ENCODE data around the gene SERTAD1. TPM values are rescaled to one million over a fixed set of nuclear protein-coding genes. Genes with fewer than 3 reads are reported as not detected.

SERTAD1 gene
- polyA plus RNA-seq, 1 of the 3 experiments (the other 2 are of a cell fraction): 10.4 TPM

- H3K27me3 ChIP-seq (ENCODE audit: insufficient read depth): no peaks in the 10 kb centered on the region
- TF ChIP-seq, protein P1, sequence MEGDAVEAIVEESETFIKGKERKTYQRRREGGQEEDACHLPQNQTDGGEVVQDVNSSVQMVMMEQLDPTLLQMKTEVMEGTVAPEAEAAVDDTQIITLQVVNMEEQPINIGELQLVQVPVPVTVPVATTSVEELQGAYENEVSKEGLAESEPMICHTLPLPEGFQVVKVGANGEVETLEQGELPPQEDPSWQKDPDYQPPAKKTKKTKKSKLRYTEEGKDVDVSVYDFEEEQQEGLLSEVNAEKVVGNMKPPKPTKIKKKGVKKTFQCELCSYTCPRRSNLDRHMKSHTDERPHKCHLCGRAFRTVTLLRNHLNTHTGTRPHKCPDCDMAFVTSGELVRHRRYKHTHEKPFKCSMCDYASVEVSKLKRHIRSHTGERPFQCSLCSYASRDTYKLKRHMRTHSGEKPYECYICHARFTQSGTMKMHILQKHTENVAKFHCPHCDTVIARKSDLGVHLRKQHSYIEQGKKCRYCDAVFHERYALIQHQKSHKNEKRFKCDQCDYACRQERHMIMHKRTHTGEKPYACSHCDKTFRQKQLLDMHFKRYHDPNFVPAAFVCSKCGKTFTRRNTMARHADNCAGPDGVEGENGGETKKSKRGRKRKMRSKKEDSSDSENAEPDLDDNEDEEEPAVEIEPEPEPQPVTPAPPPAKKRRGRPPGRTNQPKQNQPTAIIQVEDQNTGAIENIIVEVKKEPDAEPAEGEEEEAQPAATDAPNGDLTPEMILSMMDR (IDR thresholded peaks at IDR 0.05): no peak
- TF ChIP-seq MEF2A (IDR thresholded peaks at IDR 0.05; ENCODE audit: borderline replicate concordance, low read depth): no peak
- TF ChIP-seq PBX3 (IDR thresholded peaks at IDR 0.05): no peak
- TF ChIP-seq TEAD4 (IDR thresholded peaks at IDR 0.05; ENCODE audit: borderline replicate concordance, insufficient read depth): no peak
- no peak for TF ChIP-seq GABPA (IDR thresholded peaks at IDR 0.05; ENCODE audit: low read depth)
- no peak for TF ChIP-seq EZH2phosphoT487 (IDR thresholded peaks at IDR 0.05; ENCODE audit: borderline replicate concordance, low read depth)
- no peak for TF ChIP-seq RCOR1 (IDR thresholded peaks at IDR 0.05; ENCODE audit: low read length)
- H2AFZ ChIP-seq (ENCODE audit: low read depth): no peak overlapping the region
- peak overlapping the region; percentile 86; the same call in 1 of the 2 replicates for H3K4me2 ChIP-seq
- H3K9me3 ChIP-seq: no peaks in the 10 kb centered on the region
- H3K79me2 ChIP-seq (ENCODE audit: insufficient read depth): peaks cover 44% of the 10 kb centered on the region
- no peaks in the 10 kb centered on the region for H3K9me2 ChIP-seq
- peaks cover 21 to 26% of the 10 kb centered on the region in 2 experiments for H3K36me3 ChIP-seq (replicated peaks in 1 of 2; ENCODE audit: control insufficient read depth in 1 of 2, insufficient read depth in 2 of 2, low read length in 1 of 2)
- H3K4me1 ChIP-seq (ENCODE audit: control insufficient read depth in 1 of 2, insufficient read depth in 2 of 2, low read depth in 1 of 2, low read length in 1 of 2): peaks cover 5 to 8% of the 10 kb centered on the region in 2 experiments; a peak in 2 of 4 replicates
- peaks cover 13% of the 10 kb centered on the region for H3F3A ChIP-seq (replicated peaks; ENCODE audit: insufficient read depth)
- peaks cover 32% of the 10 kb centered on the region for H4K20me1 ChIP-seq (ENCODE audit: insufficient read depth)
- POLR2A ChIA-PET: interaction anchor here (1.1 to 3.8 kb wide), 2 partner anchors 15 to 21 kb away, joined by 3 to 17 read pairs; no protein-coding TSS in a partner anchor
- H3K4me3 ChIP-seq (ENCODE audit: low read depth in 2 of 2, low read length in 1 of 2): peak overlapping the region in 1 of 2 experiments; percentile 62; a peak in 1 of 4 replicates
- H3K27ac ChIP-seq (ENCODE audit: low read depth in 2 of 2, low read length in 1 of 2): peak overlapping the region in 1 of 2 experiments; percentile 64; a peak in 1 of 4 replicates
- WGBS (ENCODE audit: low lambda C conversion rate): 91% methylated on average over 7 of the region's 11 CpGs
- H3K9ac ChIP-seq: no peak overlapping the region
- CTCF ChIA-PET: interaction anchor here (2.7 kb wide), 1 partner anchor 21 kb away, joined by 16 read pairs; no protein-coding TSS in a partner anchor
- DNase-seq: no peak
Observed at GRCh38 chr19:40441719-40442253, 16.0 kb upstream of the SERTAD1 start.

DNA sequence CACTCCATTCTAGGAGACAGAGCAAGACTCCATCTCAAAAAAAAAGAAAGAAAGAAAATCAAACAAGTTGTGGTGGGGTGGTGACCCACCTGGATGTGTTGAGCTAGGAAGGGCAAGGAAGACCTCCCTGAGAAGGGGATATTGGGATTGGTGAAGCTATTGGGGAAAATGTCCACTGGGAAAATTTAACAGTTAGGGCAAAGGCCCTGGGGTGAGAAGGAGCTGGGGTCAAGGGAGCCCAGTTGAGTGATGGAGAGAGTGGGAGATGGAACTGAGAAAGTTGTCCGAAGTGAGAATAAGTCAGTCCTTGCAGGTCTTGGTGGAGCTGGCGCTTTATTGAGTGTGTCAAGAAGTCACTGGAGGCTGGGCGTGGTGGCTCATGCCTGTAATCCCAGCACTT lies 12.5 kb upstream of the SERTAD1 start:
- no peak for DNase-seq
- H3K4me1 ChIP-seq (ENCODE audit: control insufficient read depth in 1 of 2, insufficient read depth in 2 of 2, low read depth in 1 of 2, low read length in 1 of 2): peaks cover 8 to 9% of the 10 kb centered on the region in 2 experiments; a peak in 3 of 4 replicates
- H3K9me2 ChIP-seq: no peaks in the 10 kb centered on the region
- CTCF ChIA-PET: interaction anchor here (0.7 kb wide), 1 partner anchor 163 kb away, joined by 3 read pairs; the partner anchor contains the start of gene LTBP4
- H2AFZ ChIP-seq (ENCODE audit: low read depth): no peak overlapping the region
- no peak overlapping the region for H3K4me3 ChIP-seq (ENCODE audit: low read depth in 2 of 2, low read length in 1 of 2)
- H3F3A ChIP-seq (replicated peaks; ENCODE audit: insufficient read depth): peaks cover 33% of the 10 kb centered on the region
- no peaks in the 10 kb centered on the region for H3K27me3 ChIP-seq (ENCODE audit: insufficient read depth)
- no peaks in the 10 kb centered on the region for H3K9me3 ChIP-seq
- no peak for TF ChIP-seq EZH2phosphoT487 (IDR thresholded peaks at IDR 0.05; ENCODE audit: borderline replicate concordance, low read depth)
- TF ChIP-seq, protein P2, sequence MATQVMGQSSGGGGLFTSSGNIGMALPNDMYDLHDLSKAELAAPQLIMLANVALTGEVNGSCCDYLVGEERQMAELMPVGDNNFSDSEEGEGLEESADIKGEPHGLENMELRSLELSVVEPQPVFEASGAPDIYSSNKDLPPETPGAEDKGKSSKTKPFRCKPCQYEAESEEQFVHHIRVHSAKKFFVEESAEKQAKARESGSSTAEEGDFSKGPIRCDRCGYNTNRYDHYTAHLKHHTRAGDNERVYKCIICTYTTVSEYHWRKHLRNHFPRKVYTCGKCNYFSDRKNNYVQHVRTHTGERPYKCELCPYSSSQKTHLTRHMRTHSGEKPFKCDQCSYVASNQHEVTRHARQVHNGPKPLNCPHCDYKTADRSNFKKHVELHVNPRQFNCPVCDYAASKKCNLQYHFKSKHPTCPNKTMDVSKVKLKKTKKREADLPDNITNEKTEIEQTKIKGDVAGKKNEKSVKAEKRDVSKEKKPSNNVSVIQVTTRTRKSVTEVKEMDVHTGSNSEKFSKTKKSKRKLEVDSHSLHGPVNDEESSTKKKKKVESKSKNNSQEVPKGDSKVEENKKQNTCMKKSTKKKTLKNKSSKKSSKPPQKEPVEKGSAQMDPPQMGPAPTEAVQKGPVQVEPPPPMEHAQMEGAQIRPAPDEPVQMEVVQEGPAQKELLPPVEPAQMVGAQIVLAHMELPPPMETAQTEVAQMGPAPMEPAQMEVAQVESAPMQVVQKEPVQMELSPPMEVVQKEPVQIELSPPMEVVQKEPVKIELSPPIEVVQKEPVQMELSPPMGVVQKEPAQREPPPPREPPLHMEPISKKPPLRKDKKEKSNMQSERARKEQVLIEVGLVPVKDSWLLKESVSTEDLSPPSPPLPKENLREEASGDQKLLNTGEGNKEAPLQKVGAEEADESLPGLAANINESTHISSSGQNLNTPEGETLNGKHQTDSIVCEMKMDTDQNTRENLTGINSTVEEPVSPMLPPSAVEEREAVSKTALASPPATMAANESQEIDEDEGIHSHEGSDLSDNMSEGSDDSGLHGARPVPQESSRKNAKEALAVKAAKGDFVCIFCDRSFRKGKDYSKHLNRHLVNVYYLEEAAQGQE (IDR thresholded peaks at IDR 0.05; ENCODE audit: low read depth, low read length): no peak
- TF ChIP-seq GATA2 (CRISPR knock-in tag; IDR thresholded peaks at IDR 0.05): no peak
- no peak for TF ChIP-seq CHD2 (IDR thresholded peaks at IDR 0.05; ENCODE audit: low read length, partially characterized antibody)
- no peak for TF ChIP-seq MEF2A (IDR thresholded peaks at IDR 0.05; ENCODE audit: borderline replicate concordance, low read depth)
- TF ChIP-seq TAF1 (IDR thresholded peaks at IDR 0.05; ENCODE audit: borderline replicate concordance, low read depth, low read length): no peak
- TF ChIP-seq, protein P3, sequence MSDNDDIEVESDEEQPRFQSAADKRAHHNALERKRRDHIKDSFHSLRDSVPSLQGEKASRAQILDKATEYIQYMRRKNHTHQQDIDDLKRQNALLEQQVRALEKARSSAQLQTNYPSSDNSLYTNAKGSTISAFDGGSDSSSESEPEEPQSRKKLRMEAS (IDR thresholded peaks at IDR 0.05; ENCODE audit: low read depth): no peak
- no peak for TF ChIP-seq EP300 (IDR thresholded peaks at IDR 0.05; ENCODE audit: borderline replicate concordance in 1 of 2, low read depth in 1 of 2, low read length in 1 of 2)
- no peak for TF ChIP-seq RCOR1 (IDR thresholded peaks at IDR 0.05; ENCODE audit: low read length)
- no peak for TF ChIP-seq ELF1 (IDR thresholded peaks at IDR 0.05)
- no peak for TF ChIP-seq PBX3 (IDR thresholded peaks at IDR 0.05)
- peaks cover 32% of the 10 kb centered on the region for H4K20me1 ChIP-seq (ENCODE audit: insufficient read depth)
- H3K36me3 ChIP-seq (replicated peaks in 1 of 2; ENCODE audit: control insufficient read depth in 1 of 2, insufficient read depth in 2 of 2, low read length in 1 of 2): peaks cover 21 to 26% of the 10 kb centered on the region in 2 experiments
- H3K27ac ChIP-seq (ENCODE audit: low read depth in 2 of 2, low read length in 1 of 2): no peak overlapping the region
- WGBS (ENCODE audit: low lambda C conversion rate): 93% methylated on average over 3 of the region's 3 CpGs
- H3K9ac ChIP-seq: no peak overlapping the region
- peaks cover 35% of the 10 kb centered on the region for H3K79me2 ChIP-seq (ENCODE audit: insufficient read depth)
- POLR2A ChIA-PET: interaction anchor here (1.0 kb wide), 1 partner anchor 18 kb away, joined by 4 read pairs; no protein-coding TSS in a partner anchor
- H3K4me2 ChIP-seq: no peak overlapping the region
